Left lung (tissue), 10 donors: ENCODE measurements around the gene ARID3C. TPM values are rescaled to one million over a fixed set of nuclear protein-coding genes. Genes with fewer than 3 reads are reported as not detected.

Experiments used
- ATAC-seq: fragments of 200-7000 bp; cut with Tn5 transposase; one replicate; pipeline ENCODE4 v1.9.1; 2020; ENCODE audit warnings: moderate library complexity
- DNase-seq, 4 donors: peaks; one replicate each; pipeline ENCODE4 v3.0.0-alpha.2; 2013 to 2020
- H3K27ac ChIP-seq, 2 donors: fragments of 200-600 bp; sonication (generic) in 1 of 2; one replicate each; pipeline versions ENCODE4 v1.5.0 to v1.8.0; 2020 to 2021
- H3K27me3 ChIP-seq, 2 donors: fragments of 200-600 bp; sonication (generic) in 1 of 2; one replicate each; pipeline versions ENCODE4 v1.5.0 to v1.8.0; 2020 to 2021
- H3K36me3 ChIP-seq, 2 donors: fragments of 200-600 bp; sonication (generic) in 1 of 2; one replicate each; pipeline versions ENCODE4 v1.5.0 to v1.8.0; 2020 to 2021
- H3K4me1 ChIP-seq, 2 donors: fragments of 200-600 bp; one replicate each; pipeline ENCODE4 v1.8.0; 2021
- H3K4me3 ChIP-seq, 2 donors: fragments of 200-600 bp; sonication (generic) in 1 of 2; one replicate each; pipeline versions ENCODE4 v1.5.0 to v1.8.0; 2020 to 2021; ENCODE audit warnings: mild to moderate bottlenecking in 1 of 2
- H3K9me3 ChIP-seq, 2 donors: fragments of 200-600 bp; sonication (generic) in 1 of 2; one replicate each; pipeline versions ENCODE4 v1.5.0 to v1.8.0; 2020 to 2021
- intact Hi-C, 2 donors: fragments of 100-400 bp; cut with DNase I; formaldehyde crosslinking; loops; one replicate each; pipeline versions ENCODE4 v1.11.2 to v1.14.2; 2022
- polyA plus RNA-seq, 6 donors: library from polyadenylated mRNA; unstranded; fragments of 120-200 nt; gene quantifications; one replicate each; pipeline ENCODE4 v1.2.1, GENCODE V29; 2013; ENCODE audit not compliant: insufficient read length in 6 of 6
- total RNA-seq, 2 donors: library from RNA; stranded (reverse); fragmentation: NEBNext Ultra II Directional; extraction: Animal tissue kit (Norgen Biotek cat#: 25700); gene quantifications; one replicate each; pipeline ENCODE4 v1.2.1, GENCODE V29; 2021
- TF ChIP-seq, protein P1 (sequence below), 2 donors: fragments of 200-600 bp; sonication (generic) in 1 of 2; IDR thresholded peaks; one replicate each; pipeline versions ENCODE4 v1.5.0 to v1.8.0; 2021; ENCODE audit warnings: antibody characterized with exemption in 2 of 2
- donor health status: DM: no; HTN: yes; CAD: no.
- donor health status: DM: no; HTN: no; CAD: no.

Gene ARID3C
- total and polyA plus RNA-seq, 8 donors = 0.13 to 0.24 (median 0.15) TPM; not detected in 5

DNA sequence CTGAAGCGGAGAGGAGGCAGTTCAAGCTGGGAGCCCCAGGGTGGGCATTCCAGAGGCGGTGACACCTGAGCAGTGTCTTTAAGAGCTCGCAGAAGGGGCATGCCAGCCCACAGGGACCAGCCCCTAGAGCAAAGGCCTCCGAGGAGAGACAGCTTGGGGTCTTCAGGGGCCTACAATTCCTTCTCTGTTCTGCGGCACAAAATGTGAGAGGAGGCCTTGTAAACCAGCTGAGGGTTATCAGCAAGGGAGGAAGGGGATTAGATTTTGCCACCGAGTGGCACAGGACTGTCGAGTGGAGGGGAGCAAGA is 9.2 kb upstream of the ARID3C start:
- peak overlapping the region; percentile 66 to 70 for H3K4me3 ChIP-seq
- peaks cover 0 to 9% of the 10 kb centered on the region in 2 donors for H3K36me3 ChIP-seq
- H3K27me3 ChIP-seq = no peaks in the 10 kb centered on the region
- TF ChIP-seq, protein P1, sequence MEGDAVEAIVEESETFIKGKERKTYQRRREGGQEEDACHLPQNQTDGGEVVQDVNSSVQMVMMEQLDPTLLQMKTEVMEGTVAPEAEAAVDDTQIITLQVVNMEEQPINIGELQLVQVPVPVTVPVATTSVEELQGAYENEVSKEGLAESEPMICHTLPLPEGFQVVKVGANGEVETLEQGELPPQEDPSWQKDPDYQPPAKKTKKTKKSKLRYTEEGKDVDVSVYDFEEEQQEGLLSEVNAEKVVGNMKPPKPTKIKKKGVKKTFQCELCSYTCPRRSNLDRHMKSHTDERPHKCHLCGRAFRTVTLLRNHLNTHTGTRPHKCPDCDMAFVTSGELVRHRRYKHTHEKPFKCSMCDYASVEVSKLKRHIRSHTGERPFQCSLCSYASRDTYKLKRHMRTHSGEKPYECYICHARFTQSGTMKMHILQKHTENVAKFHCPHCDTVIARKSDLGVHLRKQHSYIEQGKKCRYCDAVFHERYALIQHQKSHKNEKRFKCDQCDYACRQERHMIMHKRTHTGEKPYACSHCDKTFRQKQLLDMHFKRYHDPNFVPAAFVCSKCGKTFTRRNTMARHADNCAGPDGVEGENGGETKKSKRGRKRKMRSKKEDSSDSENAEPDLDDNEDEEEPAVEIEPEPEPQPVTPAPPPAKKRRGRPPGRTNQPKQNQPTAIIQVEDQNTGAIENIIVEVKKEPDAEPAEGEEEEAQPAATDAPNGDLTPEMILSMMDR (IDR thresholded peaks at IDR 0.05) = no peak
- H3K9me3 ChIP-seq = no peaks in the 10 kb centered on the region
- ATAC-seq (no peak), DNase-seq (no peak)
- H3K4me1 ChIP-seq = peaks cover 11 to 28% of the 10 kb centered on the region in 2 donors
- peak overlapping the region; percentile 68 to 84 for H3K27ac ChIP-seq
- intact Hi-C loops = no loop called here

DNA sequence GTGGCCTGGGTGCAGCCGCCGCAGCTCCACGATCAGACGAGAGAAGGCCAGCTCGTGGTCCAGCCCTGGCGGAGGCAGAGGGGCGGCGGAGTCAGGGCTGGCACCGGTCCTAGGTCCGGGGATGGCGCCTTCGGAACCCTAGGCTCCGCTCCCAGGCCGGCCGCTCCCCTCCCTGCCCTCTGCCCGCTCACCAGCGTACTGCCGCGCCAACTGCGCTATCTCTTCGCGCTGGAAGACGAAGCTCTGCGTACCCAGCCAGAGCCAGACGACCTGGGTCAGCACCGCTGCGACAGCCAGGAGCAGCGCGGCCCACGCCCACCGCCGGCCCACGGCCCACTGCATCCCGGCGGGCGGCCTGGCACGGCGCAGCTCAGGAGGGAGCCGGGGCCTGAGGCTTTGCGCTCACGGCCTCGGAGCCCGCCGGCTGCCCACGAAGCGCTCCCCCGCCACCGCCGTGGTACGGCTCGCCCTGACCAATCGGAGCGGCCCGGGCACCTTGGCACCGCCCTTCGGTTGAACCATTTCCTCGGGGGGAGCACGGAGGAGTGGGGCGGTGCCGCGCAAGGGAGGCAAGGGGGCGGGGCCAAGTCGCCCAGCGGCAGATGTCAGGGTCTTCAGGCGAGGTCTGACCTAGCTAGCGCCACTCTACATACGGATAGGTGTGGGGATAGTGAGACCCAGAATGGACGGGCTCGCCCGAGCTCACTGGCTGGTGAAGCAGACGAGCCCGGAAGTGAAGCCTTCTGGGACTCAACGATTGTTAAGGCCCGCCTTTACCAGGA is 8.7 kb upstream of the ARID3C start, which contains the start of gene SIGMAR1:
Gene SIGMAR1 (minus strand): TSS at position 432 of the 782 bp plus-strand sequence. CDS start 90 bp downstream, at position 342.
- H3K36me3 ChIP-seq = peaks cover 0 to 9% of the 10 kb centered on the region in 2 donors
- peak; percentile 93 to 98 (median 94) for DNase-seq
- no peaks in the 10 kb centered on the region for H3K9me3 ChIP-seq
- ATAC-seq = peak; percentile 99
- intact Hi-C loops = no loop called here
- no peaks in the 10 kb centered on the region for H3K27me3 ChIP-seq
- peak within 1 kb of the TSS; percentile 66 to 70 for H3K4me3 ChIP-seq
- TF ChIP-seq, protein P1 (IDR thresholded peaks at IDR 0.05) = no peak
- peak within 1 kb of the TSS; percentile 68 to 84 for H3K27ac ChIP-seq
- peaks cover 11 to 28% of the 10 kb centered on the region in 2 donors for H3K4me1 ChIP-seq

DNA sequence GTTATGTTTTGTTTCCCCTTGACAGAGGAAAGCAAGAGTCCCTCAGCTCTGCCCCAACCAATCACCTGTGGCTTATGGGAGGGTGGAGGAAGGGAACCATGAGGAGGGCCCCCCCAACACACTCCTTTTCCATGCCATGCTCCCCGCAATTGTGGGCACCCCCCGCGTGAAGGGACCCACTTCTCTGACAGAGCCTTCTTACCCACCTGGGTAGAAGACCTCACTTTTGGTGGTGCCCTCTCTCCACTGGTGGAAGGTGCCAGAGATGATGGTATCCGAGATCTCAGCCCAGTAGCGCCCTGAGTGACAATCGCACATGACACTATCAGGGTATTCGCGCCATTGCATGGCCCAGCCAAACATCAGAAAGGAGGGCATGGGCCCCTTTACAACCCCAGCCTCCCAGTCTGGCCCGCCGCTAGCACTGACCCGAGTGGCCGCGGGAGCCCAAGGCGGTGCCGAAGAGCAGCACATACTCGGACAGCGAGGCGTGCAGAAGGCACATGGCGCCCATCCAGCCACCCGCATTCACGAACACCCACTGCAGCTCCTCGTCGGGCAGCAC is 8.0 kb upstream of the ARID3C start:
- no peaks in the 10 kb centered on the region for H3K27me3 ChIP-seq
- TF ChIP-seq, protein P1 (IDR thresholded peaks at IDR 0.05) = no peak
- ATAC-seq = no peak
- peaks cover 11 to 28% of the 10 kb centered on the region in 2 donors for H3K4me1 ChIP-seq
- no peaks in the 10 kb centered on the region for H3K9me3 ChIP-seq
- peak overlapping the region; percentile 68 to 84 for H3K27ac ChIP-seq
- DNase-seq = no peak
- intact Hi-C loops = no loop called here
- H3K36me3 ChIP-seq = peaks cover 0 to 9% of the 10 kb centered on the region in 2 donors
- peak overlapping the region; percentile 66 to 70 for H3K4me3 ChIP-seq

DNA sequence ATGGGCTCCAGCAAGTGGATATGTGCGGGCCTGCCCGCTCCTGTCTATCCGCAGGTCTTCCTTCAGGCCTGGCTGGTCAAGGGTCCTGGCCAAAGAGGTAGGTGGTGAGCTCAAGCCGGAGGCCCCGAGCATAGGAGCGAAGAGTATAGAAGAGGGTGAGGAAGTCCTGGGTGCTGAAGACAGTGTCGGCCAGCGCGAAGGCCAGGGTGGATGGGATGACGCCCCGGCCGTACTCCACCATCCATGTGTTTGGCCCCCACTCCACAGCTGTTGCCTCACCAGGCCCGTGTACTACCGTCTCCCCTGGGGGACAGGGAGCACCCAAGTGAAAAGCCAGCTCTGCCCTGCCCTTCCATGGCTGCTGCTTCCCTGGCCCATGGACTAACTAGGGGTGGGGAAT is 6.7 kb upstream of the ARID3C start:
- DNase-seq (no peak), ATAC-seq (no peak)
- no peak overlapping the region for H3K27ac ChIP-seq
- peaks cover 0 to 7% of the 10 kb centered on the region in 2 donors for H3K27me3 ChIP-seq
- intact Hi-C loops = no loop called here
- peaks cover 11 to 28% of the 10 kb centered on the region in 2 donors for H3K4me1 ChIP-seq
- H3K4me3 ChIP-seq = no peak overlapping the region
- H3K9me3 ChIP-seq = no peaks in the 10 kb centered on the region
- peaks cover 0 to 9% of the 10 kb centered on the region in 2 donors for H3K36me3 ChIP-seq
- TF ChIP-seq, protein P1 (IDR thresholded peaks at IDR 0.05) = no peak

DNA sequence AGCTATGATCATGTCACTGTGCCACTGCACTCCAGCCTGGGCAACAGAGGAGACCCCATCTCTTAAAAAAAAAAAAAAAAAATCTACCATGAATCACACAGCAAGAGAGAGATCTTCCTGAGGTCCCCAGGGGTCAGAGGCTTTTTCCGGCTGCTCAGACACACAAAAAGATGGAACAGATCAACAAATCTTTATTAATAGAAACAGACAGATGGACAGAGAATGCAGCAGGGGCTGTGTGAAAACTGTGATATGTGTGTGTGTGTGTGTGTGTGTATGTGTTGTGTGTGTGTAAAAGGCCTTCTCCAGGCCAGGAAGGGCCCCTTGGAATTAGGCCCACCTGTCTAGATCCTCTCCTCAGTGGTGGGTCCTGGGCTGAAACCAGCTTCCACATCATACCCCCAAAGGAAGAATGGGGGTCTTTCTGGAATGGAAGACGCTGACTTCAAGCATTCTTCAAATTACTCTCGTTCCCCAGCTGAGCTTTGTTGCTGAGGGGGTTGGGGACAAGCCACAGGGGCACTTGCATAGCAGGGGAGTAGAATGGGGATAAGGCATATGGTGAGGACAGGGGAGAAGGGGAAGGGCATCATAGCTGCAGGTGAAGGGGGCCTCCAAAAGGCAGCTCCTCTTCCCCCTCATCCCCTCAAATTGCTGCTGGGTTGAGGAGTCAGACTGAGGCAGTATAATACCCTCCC is 5.8 kb upstream of the ARID3C start:
- Histone ChIP-seq H3K4me3 (no peak overlapping the region), H3K9me3 (no peaks in the 10 kb centered on the region), H3K27ac (no peak overlapping the region), H3K4me1 (peaks cover 11 to 28% of the 10 kb centered on the region in 2 donors), H3K36me3 (peaks cover 0 to 9% of the 10 kb centered on the region in 2 donors), H3K27me3 (peaks cover 5 to 16% of the 10 kb centered on the region in 2 donors)
- TF ChIP-seq, protein P1 (IDR thresholded peaks at IDR 0.05) = no peak
- DNase-seq (no peak), ATAC-seq (no peak)
- intact Hi-C loops = no loop called here
